Choroid plexus epithelial cell (primary cell): ENCODE data around the gene SPINK9.
A peak's percentile ranks its signal among the peaks of the same experiment; 100 is the strongest.
"Not testable (repeated sequence)": the region's sequence is repeated elsewhere in the genome, so short reads cannot be mapped to it uniquely, and the experiment has no call there.

Experiments
- DNase-seq: peaks from one replicate; pipeline ENCODE4 v3.0.0-alpha.2; 2010; ENCODE audit warnings: low read depth
- H3K4me3 ChIP-seq: 2 replicates; pipeline ENCODE4 v1.5.1; 2011; ENCODE audit warnings: low read depth, mild to moderate bottlenecking, control low read depth, low read length, moderate library complexity
- TF ChIP-seq, protein P1 (sequence below): conservative IDR thresholded peaks from 2 replicates; pipeline ENCODE4 v1.5.1; 2011; ENCODE audit warnings: low read depth, mild to moderate bottlenecking, control low read depth, inconsistent platforms, low read length, moderate library complexity

The SPINK9 gene

DNA sequence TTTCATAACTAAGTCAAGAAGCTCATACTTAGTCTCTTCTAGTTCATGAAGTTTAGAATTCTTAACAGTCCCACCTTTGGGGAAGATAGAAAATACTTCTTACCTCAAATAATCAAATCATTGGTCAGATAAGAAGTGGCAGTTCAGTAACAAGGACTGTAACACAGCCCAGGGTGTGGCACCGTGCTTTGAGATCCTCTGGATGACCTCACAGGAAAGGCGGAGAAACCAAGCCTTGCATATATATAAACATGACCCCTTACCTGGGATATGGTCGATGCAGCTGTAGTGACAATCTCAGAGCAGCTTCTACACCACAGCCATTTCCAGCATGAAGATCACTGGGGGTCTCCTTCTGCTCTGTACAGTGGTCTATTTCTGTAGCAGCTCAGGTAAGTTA, 23.2 kb upstream of the SPINK9 start, which contains the start of gene SPINK7:
SPINK7 (plus strand) TSS at position 271 of the 400 bp plus-strand sequence; CDS start at position 332, 61 bp downstream.
- no peak for DNase-seq
- TF ChIP-seq, protein P1, sequence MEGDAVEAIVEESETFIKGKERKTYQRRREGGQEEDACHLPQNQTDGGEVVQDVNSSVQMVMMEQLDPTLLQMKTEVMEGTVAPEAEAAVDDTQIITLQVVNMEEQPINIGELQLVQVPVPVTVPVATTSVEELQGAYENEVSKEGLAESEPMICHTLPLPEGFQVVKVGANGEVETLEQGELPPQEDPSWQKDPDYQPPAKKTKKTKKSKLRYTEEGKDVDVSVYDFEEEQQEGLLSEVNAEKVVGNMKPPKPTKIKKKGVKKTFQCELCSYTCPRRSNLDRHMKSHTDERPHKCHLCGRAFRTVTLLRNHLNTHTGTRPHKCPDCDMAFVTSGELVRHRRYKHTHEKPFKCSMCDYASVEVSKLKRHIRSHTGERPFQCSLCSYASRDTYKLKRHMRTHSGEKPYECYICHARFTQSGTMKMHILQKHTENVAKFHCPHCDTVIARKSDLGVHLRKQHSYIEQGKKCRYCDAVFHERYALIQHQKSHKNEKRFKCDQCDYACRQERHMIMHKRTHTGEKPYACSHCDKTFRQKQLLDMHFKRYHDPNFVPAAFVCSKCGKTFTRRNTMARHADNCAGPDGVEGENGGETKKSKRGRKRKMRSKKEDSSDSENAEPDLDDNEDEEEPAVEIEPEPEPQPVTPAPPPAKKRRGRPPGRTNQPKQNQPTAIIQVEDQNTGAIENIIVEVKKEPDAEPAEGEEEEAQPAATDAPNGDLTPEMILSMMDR, result no peak
- H3K4me3 ChIP-seq, result no peak within 1 kb of the TSS

DNA sequence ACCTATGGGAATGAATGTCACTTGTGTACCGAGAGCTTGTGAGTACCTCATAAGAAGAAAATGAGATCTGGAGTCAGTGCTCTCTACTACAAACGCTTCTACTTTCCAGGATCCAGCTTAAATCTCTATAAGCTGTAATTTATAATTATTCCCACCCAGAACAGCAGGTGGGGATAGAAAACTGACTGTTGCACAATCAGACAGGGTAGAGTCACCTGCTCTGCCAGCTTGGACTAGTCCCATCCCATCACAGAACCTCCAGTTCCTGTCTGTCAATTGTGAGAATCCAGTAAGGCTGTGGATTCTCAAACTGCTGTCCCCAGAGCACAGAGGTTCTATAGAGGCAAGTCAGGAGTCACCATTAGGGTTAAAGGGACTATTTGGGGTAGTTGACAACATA, 21.2 kb upstream of the SPINK9 start:
- DNase-seq, result no peak
- TF ChIP-seq, protein P1, result no peak
- H3K4me3 ChIP-seq, result no peak overlapping the region

GRCh38 chr5:148314731-148315130, 20.6 kb upstream of the SPINK9 start:
- TF ChIP-seq, protein P1, result no peak
- no peak for DNase-seq
- H3K4me3 ChIP-seq, result no peak overlapping the region

- peak overlapping the region; percentile 33 for H3K4me3 ChIP-seq
- not testable (repeated sequence) for DNase-seq
Measured at GRCh38 chr5:148320011-148320963, 15.1 kb upstream of the SPINK9 start.

DNA sequence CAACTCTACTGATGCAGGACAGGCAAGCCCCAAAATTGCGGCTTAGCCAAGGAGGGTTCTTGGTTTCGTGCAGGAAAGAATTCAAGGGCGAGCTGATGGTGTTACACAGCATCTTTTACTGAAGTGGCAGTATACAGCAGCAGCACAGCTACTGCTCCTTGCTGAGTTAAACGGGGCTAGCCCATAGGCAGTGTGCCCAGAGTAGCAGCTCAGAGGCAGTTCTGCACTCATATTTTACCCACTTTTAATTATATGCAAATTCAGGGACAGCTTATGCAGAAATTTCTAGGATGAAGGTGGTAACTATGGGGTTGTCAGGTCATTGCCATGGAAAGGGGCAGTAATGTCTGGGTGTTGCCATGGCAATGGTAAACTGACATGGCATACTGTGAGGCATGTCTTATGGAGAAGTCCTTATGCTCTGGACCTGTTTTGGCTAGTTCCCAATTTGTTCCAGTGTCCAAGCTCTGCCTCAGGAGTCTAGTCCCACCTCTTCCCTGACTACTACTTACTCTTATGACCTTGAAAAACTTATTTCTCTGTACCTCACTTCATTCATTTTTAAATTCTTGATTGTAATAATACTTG, 2.0 kb upstream of the SPINK9 start:
- TF ChIP-seq, protein P1, result no peak
- DNase-seq, result no peak
- H3K4me3 ChIP-seq, result no peak overlapping the region

- no peak for DNase-seq
- TF ChIP-seq, protein P1, result no peak
- H3K4me3 ChIP-seq, result no peak overlapping the region
Measured at GRCh38 chr5:148336704-148337435, 1.5 kb downstream of the SPINK9 start.
